ENCODE measurements around the gene NTHL1. TPM values are rescaled to one million over a fixed set of nuclear protein-coding genes. Genes with fewer than 3 reads are reported as not detected.

NTHL1 gene
- total RNA-seq, 2 donors from 2014 or later: 10.3 to 17.7 TPM

- Histone ChIP-seq H3K9me3 (no peaks in the 10 kb centered on the region), H3K4me3 (no peak overlapping the region)
Observed at GRCh38 chr16:2078691-2079090, 31.1 kb upstream of the NTHL1 start.

GRCh38 chr16:2078096-2078495, 30.5 kb upstream of the NTHL1 start:
- Histone ChIP-seq H3K4me3 (no peak overlapping the region), H3K9me3 (no peaks in the 10 kb centered on the region), H3K36me3 (peaks cover 50% of the 10 kb centered on the region), H3K27me3 (no peaks in the 10 kb centered on the region), H3K27ac (no peak overlapping the region), H3K4me1 (peaks cover 0 to 21% of the 10 kb centered on the region in 2 donors)
- TF ChIP-seq CTCF (IDR thresholded peaks at IDR 0.05): no peak
- no peak for DNase-seq (ENCODE audit: low spot score)

More at GRCh38 chr16:2078691-2079090, 31.1 kb upstream of the NTHL1 start:
- Histone ChIP-seq H3K4me1 (peaks cover 0 to 21% of the 10 kb centered on the region in 2 donors), H3K27me3 (no peaks in the 10 kb centered on the region), H3K27ac (no peak overlapping the region), H3K36me3 (peaks cover 44% of the 10 kb centered on the region)
- no peak for TF ChIP-seq CTCF (IDR thresholded peaks at IDR 0.05)
- no peak for DNase-seq (ENCODE audit: low spot score)

- Histone ChIP-seq H3K27me3 (no peaks in the 10 kb centered on the region), H3K9me3 (no peaks in the 10 kb centered on the region), H3K4me1 (peaks cover 0 to 18% of the 10 kb centered on the region in 2 donors), H3K4me3 (no peak overlapping the region), H3K36me3 (peaks cover 54% of the 10 kb centered on the region), H3K27ac (no peak overlapping the region)
- no peak for TF ChIP-seq CTCF (IDR thresholded peaks at IDR 0.05)
- DNase-seq (ENCODE audit: low spot score): no peak
Observed at GRCh38 chr16:2077696-2078095, 30.1 kb upstream of the NTHL1 start.

GRCh38 chr16:2077016-2077415, 29.4 kb upstream of the NTHL1 start:
- no peak for DNase-seq (ENCODE audit: low spot score)
- H3K4me3 ChIP-seq: no peak overlapping the region
- peaks cover 58% of the 10 kb centered on the region for H3K36me3 ChIP-seq
- TF ChIP-seq CTCF (IDR thresholded peaks at IDR 0.05): no peak
- H3K4me1 ChIP-seq: peaks cover 0 to 12% of the 10 kb centered on the region in 2 donors
- H3K9me3 ChIP-seq: no peaks in the 10 kb centered on the region
- no peaks in the 10 kb centered on the region for H3K27me3 ChIP-seq
- H3K27ac ChIP-seq: no peak overlapping the region

GRCh38 chr16:2076072-2076865, 28.6 kb upstream of the NTHL1 start:
- peaks cover 0 to 4% of the 10 kb centered on the region in 2 donors for H3K4me1 ChIP-seq
- no peak overlapping the region for H3K4me3 ChIP-seq
- no peak for TF ChIP-seq CTCF (IDR thresholded peaks at IDR 0.05)
- no peaks in the 10 kb centered on the region for H3K9me3 ChIP-seq
- no peaks in the 10 kb centered on the region for H3K27me3 ChIP-seq
- H3K27ac ChIP-seq: no peak overlapping the region
- DNase-seq (ENCODE audit: low spot score): no peak
- peaks cover 58% of the 10 kb centered on the region for H3K36me3 ChIP-seq

Measured in right atrium auricular region (tissue), 2 donors.